Measurements from ENCODE around the gene FST. TPM values are rescaled to one million over a fixed set of nuclear protein-coding genes. Genes with fewer than 3 reads are reported as not detected.

FST gene
- total RNA-seq, 1 experiment from 2014 or later, result 19.4 TPM

DNA sequence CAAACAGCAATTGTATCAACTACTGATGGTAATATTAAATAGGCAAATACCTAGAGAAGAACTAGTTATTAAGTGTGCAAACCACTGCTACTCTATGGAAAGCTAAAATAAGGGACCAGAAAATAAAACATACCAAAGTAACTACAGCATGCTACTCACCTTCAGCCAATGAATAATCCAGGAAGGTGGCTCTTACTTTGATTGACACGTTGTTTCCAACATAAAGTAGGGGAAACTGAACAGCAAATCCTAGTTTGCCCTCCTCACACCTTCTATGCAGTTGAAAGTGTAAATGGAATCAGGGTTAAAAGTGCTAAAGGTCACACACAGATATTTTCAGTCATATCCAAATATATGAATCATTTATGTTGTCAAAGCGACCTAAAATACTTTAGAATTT is 5.1 kb upstream of the FST start:
- CTCF ChIA-PET, result no interaction called here
- Mint-ChIP-seq H3K27ac (ENCODE audit: unreplicated experiment) (no peak overlapping the region), H3K36me3 (ENCODE audit: insufficient read depth, unreplicated experiment) (peaks cover 20% of the 10 kb centered on the region)

GRCh38 chr5:53476019-53476418 is 4.4 kb upstream of the FST start:
- DNase-seq, result no peak
- no TSS peak for BruUV-seq (replicated peaks)
- TF ChIP-seq, protein P1, sequence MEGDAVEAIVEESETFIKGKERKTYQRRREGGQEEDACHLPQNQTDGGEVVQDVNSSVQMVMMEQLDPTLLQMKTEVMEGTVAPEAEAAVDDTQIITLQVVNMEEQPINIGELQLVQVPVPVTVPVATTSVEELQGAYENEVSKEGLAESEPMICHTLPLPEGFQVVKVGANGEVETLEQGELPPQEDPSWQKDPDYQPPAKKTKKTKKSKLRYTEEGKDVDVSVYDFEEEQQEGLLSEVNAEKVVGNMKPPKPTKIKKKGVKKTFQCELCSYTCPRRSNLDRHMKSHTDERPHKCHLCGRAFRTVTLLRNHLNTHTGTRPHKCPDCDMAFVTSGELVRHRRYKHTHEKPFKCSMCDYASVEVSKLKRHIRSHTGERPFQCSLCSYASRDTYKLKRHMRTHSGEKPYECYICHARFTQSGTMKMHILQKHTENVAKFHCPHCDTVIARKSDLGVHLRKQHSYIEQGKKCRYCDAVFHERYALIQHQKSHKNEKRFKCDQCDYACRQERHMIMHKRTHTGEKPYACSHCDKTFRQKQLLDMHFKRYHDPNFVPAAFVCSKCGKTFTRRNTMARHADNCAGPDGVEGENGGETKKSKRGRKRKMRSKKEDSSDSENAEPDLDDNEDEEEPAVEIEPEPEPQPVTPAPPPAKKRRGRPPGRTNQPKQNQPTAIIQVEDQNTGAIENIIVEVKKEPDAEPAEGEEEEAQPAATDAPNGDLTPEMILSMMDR (IDR thresholded peaks at IDR 0.05; ENCODE audit: unreplicated experiment), result no peak
- Mint-ChIP-seq H3K27ac (ENCODE audit: unreplicated experiment) (no peak overlapping the region), H3K36me3 (ENCODE audit: insufficient read depth, unreplicated experiment) (peaks cover 27% of the 10 kb centered on the region), H3K9me3 (ENCODE audit: low read depth, unreplicated experiment) (no peaks in the 10 kb centered on the region), H3K27me3 (ENCODE audit: unreplicated experiment) (no peaks in the 10 kb centered on the region), H3K4me1 (ENCODE audit: low read depth, unreplicated experiment) (peaks cover 22% of the 10 kb centered on the region), H3K4me3 (ENCODE audit: low read depth, unreplicated experiment) (no peak overlapping the region)
- intact Hi-C loops (cut with micrococcal nuclease; ENCODE audit: unreplicated experiment), result loop anchor here (5.0 kb wide), 4 partner anchors 44 to 396 kb away; no protein-coding TSS in a partner anchor
- CTCF ChIA-PET, result interaction anchor here (0.7 kb wide), 2 partner anchors 152 to 294 kb away, joined by 3 read pairs; no protein-coding TSS in a partner anchor

More for the DNA sequence above, 5.1 kb upstream of the FST start:
- BruUV-seq (replicated peaks), result no TSS peak
- intact Hi-C loops (cut with micrococcal nuclease; ENCODE audit: unreplicated experiment), result loop anchor here (5.0 kb wide), 4 partner anchors 43 to 397 kb away; no protein-coding TSS in a partner anchor
- no peaks in the 10 kb centered on the region for H3K9me3 Mint-ChIP-seq (ENCODE audit: low read depth, unreplicated experiment)
- peaks cover 29% of the 10 kb centered on the region for H3K4me1 Mint-ChIP-seq (ENCODE audit: low read depth, unreplicated experiment)
- TF ChIP-seq, protein P1 (IDR thresholded peaks at IDR 0.05; ENCODE audit: unreplicated experiment), result no peak
- no peak for DNase-seq
- no peaks in the 10 kb centered on the region for H3K27me3 Mint-ChIP-seq (ENCODE audit: unreplicated experiment)
- no peak overlapping the region for H3K4me3 Mint-ChIP-seq (ENCODE audit: low read depth, unreplicated experiment)

DNA sequence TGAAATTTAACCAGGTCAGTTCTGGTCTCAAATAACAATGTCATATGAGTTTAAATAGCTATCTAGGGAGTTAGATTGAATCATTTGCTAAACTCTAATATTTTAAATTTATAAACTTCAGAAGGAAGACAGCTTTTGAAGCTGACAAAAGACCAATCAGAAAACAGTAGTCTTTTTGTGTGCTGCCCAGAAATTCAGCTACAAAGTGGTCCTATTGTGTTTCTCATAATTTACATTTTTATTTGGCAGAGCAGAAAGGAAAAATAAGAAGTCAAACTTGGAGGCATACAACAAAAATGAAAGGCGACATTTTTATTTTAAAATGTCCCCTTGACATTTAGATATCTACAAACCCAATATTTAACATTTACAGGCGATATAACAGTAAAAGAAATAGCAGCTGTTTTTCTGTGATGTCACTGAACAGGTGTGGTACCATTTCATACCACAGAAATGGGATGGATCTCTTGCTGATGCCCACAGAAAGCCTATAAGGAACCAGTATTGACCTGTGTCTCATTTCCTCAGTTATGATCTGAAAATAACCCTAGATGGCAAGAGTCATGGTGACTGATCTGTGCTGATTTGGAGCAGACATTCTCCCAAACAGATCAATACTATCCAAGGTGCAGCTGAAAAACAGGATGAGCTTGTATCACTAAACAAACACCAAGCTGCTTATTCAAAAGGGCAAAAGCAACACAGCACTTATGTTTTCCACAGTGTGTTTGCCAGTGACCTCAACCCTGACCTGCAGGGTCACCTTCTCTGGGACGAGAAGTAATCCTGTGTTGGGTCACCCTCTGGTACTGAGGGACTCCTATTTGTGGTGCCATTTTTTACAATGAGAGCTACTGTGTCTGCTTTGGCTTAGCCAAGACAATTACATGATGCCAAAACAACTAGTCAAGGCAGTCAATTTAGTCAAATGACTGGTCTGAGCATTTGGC is 3.6 kb upstream of the FST start:
- TF ChIP-seq, protein P1 (IDR thresholded peaks at IDR 0.05; ENCODE audit: unreplicated experiment), result no peak
- CTCF ChIA-PET, result interaction anchor here (0.5 to 1.2 kb wide), 6 partner anchors 46 to 1659 kb away, joined by 3 to 4 read pairs (median 3); no protein-coding TSS in a partner anchor
- no peak overlapping the region for H3K27ac Mint-ChIP-seq (ENCODE audit: unreplicated experiment)
- no peak overlapping the region for H3K4me3 Mint-ChIP-seq (ENCODE audit: low read depth, unreplicated experiment)
- no peaks in the 10 kb centered on the region for H3K9me3 Mint-ChIP-seq (ENCODE audit: low read depth, unreplicated experiment)
- H3K27me3 Mint-ChIP-seq (ENCODE audit: unreplicated experiment), result no peaks in the 10 kb centered on the region
- H3K4me1 Mint-ChIP-seq (ENCODE audit: low read depth, unreplicated experiment), result peaks cover 14% of the 10 kb centered on the region
- intact Hi-C loops (cut with micrococcal nuclease; ENCODE audit: unreplicated experiment), result loop anchor here (5.0 kb wide), 4 partner anchors 45 to 395 kb away; no protein-coding TSS in a partner anchor
- no TSS peak for BruUV-seq (replicated peaks)
- H3K36me3 Mint-ChIP-seq (ENCODE audit: insufficient read depth, unreplicated experiment), result peaks cover 35% of the 10 kb centered on the region
- DNase-seq, result peak; percentile 11

DNA sequence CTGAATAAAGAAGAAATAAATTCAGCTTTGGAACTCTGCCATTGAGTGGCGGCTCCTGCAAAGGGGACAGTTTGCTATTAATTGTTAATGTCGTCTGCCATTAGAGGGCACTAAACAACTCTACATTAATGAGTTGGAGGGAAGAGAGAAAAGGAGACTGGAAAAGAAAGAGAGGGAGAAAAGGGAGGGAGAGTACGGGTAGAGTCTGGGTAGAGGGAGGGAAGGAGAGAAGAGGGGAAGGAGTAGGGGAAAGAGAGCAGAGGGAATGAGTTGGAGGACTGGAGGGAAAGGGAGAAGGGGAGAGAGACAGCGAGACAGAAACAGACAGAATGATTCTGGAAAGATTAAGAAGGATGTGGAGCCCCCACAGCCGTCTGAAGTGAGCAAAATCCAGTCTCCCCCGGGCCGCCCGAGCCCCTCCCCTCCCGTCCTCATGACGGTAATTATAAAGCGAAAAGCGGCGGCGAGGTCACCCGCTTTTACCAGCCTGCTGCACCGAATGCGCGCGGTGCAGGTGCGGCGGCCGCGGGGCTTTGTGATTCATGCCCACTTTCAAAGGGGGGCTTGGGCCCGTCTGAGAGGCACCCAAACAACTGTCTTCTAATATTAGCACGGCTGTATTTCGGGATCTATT is 1.9 kb upstream of the FST start:
- Mint-ChIP-seq H3K4me3 (ENCODE audit: low read depth, unreplicated experiment) (peak overlapping the region; percentile 78), H3K4me1 (ENCODE audit: low read depth, unreplicated experiment) (peaks cover 15% of the 10 kb centered on the region), H3K27ac (ENCODE audit: unreplicated experiment) (peak overlapping the region; percentile 55), H3K27me3 (ENCODE audit: unreplicated experiment) (no peaks in the 10 kb centered on the region), H3K9me3 (ENCODE audit: low read depth, unreplicated experiment) (no peaks in the 10 kb centered on the region), H3K36me3 (ENCODE audit: insufficient read depth, unreplicated experiment) (peaks cover 52% of the 10 kb centered on the region)
- intact Hi-C loops (cut with micrococcal nuclease; ENCODE audit: unreplicated experiment), result loop anchor here (2.0 to 5.0 kb wide), 6 partner anchors 46 to 740 kb away; no protein-coding TSS in a partner anchor
- DNase-seq, result peak; percentile 47
- CTCF ChIA-PET, result interaction anchor here (0.7 to 1.0 kb wide), 5 partner anchors 17 to 734 kb away, joined by 3 to 5 read pairs (median 3); no protein-coding TSS in a partner anchor
- TF ChIP-seq, protein P1 (IDR thresholded peaks at IDR 0.05; ENCODE audit: unreplicated experiment), result peak; percentile 60
- BruUV-seq (replicated peaks), result no TSS peak
